KOPT-K1 (cell line): ENCODE measurements around the gene SLC26A5.
A peak's percentile ranks its signal among the peaks of the same experiment; 100 is the strongest.

ENCODE experiments used
- H3K27ac ChIP-seq: fragments of 200-600 bp; sonication (generic); 2 replicates; pipeline ENCODE4 v1.5.1; 2016; ENCODE audit warnings: antibody characterized with exemption, mild to moderate bottlenecking, low read depth, low read length; ENCODE audit not compliant: poor library complexity, severe bottlenecking
- H3K36me3 ChIP-seq: fragments of 200-600 bp; sonication (generic); 2 replicates; pipeline ENCODE4 v1.5.1; 2017; ENCODE audit warnings: antibody characterized with exemption, mild to moderate bottlenecking, low read length, moderate library complexity; ENCODE audit not compliant: insufficient read depth
- H3K9me3 ChIP-seq: fragments of 200-600 bp; sonication (generic); 2 replicates; pipeline ENCODE4 v1.5.1; 2017; ENCODE audit warnings: antibody characterized with exemption, low read length, mild to moderate bottlenecking; ENCODE audit not compliant: insufficient read depth, poor library complexity, severe bottlenecking

The SLC26A5 gene

DNA sequence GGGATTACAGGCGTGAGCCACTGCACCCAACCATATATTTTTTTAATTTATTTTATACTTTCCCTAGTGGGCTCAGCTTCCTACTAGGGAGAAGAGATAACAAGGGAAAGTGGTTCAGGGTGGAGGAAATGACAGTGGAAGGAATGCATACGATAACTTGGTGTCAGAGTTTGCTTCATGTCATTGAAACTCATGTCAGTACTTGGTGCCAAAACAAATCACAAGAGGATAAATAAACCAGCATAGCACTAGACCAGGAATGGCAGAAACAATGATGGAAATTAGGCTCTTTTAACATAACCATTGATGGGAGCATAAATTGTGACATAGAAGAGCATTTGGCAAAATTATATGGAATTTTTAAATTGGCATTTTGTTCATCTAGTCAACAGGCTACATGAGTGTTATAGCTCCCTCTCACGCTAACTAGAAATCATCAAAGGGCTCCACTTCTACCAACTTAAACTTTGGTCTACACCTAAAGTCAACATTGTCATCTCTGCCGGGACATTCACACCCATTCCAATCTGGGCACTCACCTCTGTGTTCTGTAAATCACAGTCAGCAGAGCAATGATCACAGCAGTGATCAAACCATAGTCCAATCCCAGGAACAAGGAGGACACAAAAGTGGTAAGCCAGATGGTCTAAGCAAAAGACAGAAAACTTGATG, 57.4 kb downstream of the SLC26A5 start:
- Histone ChIP-seq H3K9me3 (no peaks in the 10 kb centered on the region), H3K27ac (no peak overlapping the region), H3K36me3 (no peaks in the 10 kb centered on the region)

DNA sequence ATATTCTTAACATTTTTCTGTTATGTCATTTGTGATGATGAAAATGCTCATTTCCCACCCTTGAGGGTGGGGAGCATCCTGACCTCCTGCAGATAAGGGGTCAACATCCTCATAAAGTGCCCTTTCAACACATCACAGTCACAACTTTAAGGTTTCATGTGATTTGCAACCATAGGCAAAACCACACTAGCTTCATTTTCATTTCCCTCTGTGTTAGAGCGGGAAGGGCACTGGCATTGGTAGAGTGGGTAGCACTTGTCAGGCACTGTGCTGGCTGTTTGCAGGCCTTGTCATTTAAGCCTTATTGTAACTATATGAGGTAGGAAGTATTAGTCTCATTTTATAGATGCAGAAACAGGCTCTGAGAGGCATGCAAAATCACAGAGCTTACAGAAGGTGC, 58.8 kb downstream of the SLC26A5 start:
- no peak overlapping the region for H3K27ac ChIP-seq
- no peaks in the 10 kb centered on the region for H3K9me3 ChIP-seq
- no peaks in the 10 kb centered on the region for H3K36me3 ChIP-seq

DNA sequence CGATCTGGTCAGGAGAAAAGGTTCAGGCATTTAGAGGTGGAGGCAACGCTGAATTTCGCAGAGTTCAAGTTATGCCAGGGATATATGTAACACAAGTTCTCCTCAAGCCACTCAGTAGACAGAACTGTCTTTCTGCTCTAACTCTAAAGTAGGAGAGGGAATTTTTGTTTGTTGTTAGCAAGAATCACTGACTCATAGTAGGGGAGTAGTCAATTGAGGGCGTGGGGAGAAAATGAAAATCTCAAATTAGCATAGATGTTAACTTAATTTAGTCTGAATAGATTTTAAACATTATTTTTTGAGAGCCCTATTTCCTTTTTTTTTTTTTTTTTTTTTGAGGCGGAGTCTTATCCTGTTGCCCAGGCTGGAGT, 64.0 kb downstream of the SLC26A5 start:
- Histone ChIP-seq H3K36me3 (no peaks in the 10 kb centered on the region), H3K27ac (no peak overlapping the region), H3K9me3 (no peaks in the 10 kb centered on the region)

DNA sequence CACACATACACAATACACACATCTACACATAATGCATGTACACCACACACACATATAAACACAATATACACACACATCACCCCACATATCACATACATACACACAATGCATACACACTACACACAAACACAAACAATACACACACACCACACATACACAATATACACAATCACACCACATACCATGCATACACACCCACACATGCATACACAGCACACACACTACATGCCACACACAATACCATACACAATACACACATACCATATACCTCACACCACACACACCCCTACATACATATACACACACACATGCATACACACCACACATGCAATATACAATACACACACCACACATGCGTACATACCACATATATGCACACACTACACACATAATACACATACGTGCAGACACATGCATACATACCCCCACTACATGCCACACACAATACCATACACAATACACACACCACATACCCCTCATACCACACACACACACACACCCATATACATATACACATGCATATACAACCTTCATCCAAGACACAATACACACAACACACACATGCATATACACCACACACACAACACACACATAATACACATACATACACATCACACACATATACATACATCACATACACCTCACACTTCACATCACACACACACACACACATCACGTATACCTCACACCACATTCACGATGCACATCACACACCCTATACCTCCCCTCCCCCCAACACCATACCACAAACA, 64.6 kb downstream of the SLC26A5 start:
- Histone ChIP-seq H3K9me3 (no peaks in the 10 kb centered on the region), H3K27ac (no peak overlapping the region), H3K36me3 (no peaks in the 10 kb centered on the region)

DNA sequence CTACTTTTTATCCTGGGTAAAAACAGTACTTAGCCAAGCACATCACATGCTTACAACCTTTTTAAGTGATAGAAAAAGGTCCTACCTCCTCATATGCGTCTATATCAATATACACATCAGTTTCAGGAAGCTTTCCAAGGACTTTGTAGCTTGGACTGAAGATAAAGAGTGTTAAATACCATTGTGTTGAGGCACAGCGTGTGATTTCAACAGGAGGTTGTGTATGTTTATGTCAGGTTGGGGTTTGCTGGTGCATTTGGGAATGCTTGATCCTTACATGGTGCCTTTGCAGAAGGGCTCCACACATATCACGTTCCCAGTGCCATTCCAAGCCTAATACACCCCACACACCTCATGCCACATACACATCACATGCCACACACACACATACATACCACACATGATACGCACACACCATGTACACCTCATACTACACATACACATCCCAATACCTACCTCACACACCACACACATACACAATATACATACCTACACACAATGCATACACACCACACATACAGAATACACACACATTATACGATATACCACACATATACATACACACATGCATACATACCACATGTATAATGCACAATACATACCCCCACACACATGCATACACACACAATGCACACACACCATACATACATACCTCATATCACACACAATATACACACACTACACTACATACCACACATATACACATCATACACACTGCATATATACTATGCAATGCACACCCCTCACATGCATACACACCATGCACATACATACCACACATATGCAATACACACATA, 65.4 kb downstream of the SLC26A5 start:
- no peaks in the 10 kb centered on the region for H3K36me3 ChIP-seq
- H3K27ac ChIP-seq = no peak overlapping the region

DNA sequence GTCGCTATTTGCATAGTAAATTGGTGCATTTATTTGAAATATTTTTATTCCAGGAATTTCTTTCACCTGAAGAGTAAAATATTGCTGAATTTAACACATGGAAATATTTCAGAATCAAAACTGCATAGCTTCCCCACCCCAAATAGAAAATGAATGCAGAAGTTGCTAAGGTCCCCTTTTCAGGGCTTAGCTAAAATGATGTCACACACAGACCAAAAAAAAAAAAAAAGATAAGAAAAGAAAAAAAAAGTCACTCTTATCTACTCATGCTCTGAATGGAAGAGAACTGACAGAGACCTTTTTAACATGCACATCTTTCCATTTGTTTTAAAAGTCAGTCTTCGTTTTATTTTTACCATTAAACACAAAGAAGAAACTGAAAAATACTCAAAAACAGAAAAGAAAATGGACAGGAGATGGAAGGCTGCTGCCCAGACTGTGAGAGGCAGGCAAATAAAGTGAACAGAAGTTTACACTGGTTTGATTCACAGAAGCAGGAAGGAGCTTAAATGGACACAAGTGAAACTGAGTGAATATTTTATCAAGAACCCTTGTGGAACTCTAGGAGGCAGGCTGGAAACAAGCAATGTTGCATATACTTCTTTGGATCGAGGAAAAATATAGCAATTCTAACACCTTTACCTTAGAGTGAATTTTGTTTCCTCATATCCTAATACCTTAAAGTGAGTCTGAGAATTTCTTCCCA, 66.6 kb downstream of the SLC26A5 start:
- Histone ChIP-seq H3K36me3 (no peaks in the 10 kb centered on the region), H3K9me3 (no peaks in the 10 kb centered on the region), H3K27ac (no peak overlapping the region)

More for the DNA sequence above, 65.4 kb downstream of the SLC26A5 start:
- no peaks in the 10 kb centered on the region for H3K9me3 ChIP-seq

DNA sequence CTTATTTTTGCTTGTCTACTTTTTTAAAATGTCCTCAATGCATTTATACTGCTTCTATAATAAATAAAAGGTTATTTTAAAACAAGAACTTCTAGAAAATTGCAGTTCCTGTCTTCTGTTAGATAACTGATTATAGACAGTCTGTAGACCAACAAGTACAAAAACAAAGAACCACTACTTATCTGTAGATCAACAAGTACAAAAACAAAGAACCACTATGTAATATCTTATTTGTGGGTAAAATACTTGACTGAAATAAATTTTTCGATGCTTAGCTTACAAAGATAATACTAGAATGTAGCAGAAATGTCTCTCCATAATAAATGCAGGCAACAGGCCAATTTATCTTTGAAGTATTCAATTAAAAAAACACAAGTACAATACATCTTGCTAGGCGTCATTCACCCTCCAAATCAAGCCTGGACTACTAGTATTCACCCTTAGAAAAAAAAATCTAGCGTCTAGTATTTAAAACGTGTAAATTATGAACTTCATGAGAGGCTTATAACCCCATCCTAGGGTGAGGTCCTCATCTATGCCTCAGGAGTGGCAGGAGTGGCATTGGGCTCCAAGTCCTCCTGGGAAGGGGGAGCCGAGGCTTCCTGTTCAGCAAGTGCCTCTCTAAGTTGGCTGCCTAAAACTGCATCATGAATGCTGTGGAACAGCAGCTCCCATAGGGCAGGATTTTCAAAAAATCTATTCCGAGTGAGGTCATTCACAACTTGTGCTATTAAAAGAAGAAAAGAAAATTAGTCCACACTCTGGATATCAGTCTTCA, 72.0 kb downstream of the SLC26A5 start:
- no peaks in the 10 kb centered on the region for H3K9me3 ChIP-seq
- H3K27ac ChIP-seq = no peak overlapping the region
- H3K36me3 ChIP-seq = peaks cover 18% of the 10 kb centered on the region

DNA sequence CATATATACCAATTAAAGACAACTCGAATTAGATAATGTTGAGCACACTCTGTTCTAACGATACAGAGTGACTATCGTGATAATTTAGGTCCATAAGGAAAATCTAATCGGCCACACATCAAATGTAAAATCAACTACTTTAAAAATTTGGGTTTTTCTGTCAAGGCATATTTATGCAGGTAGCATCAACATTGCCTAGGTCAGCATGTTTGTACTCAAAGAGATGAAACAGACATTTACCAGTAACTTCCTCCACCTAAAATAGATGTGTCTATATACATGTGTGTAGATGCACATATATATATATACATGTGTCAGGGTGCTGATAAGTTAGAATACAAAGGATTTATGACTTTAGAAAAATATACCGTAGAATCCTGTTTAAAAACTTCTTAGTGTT, 76.6 kb downstream of the SLC26A5 start:
- H3K9me3 ChIP-seq = no peaks in the 10 kb centered on the region
- H3K36me3 ChIP-seq = peaks cover 64% of the 10 kb centered on the region
- no peak overlapping the region for H3K27ac ChIP-seq

DNA sequence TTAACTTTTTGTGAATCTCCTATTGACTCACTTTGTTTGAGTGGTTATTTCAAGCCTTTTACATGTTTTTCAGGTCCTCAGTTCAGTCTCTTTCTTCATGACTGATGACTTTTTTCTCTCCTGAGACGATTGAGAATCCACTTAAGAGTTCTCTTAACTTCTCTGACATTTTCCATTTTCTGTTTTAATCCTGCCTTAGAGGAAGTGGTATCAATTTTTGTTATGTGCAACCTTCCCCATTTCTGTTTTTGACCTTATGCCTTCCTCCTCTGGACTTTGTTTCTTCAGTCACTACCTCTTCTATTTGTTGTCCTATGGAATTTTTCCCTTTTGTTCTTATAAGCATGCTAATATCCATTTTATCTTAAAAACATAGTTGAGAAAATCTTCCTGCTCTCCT, 96.2 kb downstream of the SLC26A5 start:
- Histone ChIP-seq H3K9me3 (no peaks in the 10 kb centered on the region), H3K27ac (no peak overlapping the region), H3K36me3 (peaks cover 52% of the 10 kb centered on the region)

DNA sequence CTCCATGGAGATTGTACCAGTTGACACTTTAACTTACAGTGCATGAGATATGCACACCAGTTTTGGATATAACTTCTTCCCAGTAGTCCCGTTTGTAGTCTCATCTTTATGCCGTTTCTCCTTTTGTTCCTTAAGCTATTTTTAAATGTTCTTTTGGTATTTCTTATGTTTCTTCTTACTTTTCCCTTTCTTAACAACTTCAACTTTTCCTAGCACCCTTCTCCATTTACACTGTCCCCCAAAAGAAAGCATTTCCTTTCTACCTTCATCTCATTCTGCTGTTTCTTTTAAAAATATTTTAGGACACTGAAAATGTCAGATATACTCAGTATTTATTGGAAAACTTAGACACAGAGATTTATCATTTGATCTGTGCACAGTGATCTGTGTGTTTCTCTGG, 97.0 kb downstream of the SLC26A5 start:
- Histone ChIP-seq H3K27ac (peak overlapping the region; percentile 79), H3K9me3 (no peaks in the 10 kb centered on the region), H3K36me3 (peaks cover 43% of the 10 kb centered on the region)

DNA sequence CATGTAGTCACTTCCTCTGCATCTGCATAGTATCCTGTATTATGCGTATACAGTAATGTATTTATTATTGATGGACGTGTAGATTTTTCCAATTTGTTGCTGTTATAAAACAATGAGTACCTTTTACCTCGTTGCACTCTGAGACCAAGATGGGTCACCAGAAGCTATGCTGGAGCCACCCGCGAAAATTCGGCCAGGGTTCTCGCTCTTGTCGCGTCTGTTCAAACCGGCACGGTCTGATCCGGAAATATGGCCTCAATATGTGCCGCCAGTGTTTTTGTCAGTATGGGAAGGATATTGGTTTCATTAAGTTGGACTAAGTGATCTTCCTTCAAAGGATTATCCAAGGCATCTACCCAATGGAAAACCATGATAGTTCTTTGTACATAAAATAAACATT, 97.6 kb downstream of the SLC26A5 start:
- no peaks in the 10 kb centered on the region for H3K9me3 ChIP-seq
- H3K27ac ChIP-seq = peak overlapping the region; percentile 79
- peaks cover 38% of the 10 kb centered on the region for H3K36me3 ChIP-seq

DNA sequence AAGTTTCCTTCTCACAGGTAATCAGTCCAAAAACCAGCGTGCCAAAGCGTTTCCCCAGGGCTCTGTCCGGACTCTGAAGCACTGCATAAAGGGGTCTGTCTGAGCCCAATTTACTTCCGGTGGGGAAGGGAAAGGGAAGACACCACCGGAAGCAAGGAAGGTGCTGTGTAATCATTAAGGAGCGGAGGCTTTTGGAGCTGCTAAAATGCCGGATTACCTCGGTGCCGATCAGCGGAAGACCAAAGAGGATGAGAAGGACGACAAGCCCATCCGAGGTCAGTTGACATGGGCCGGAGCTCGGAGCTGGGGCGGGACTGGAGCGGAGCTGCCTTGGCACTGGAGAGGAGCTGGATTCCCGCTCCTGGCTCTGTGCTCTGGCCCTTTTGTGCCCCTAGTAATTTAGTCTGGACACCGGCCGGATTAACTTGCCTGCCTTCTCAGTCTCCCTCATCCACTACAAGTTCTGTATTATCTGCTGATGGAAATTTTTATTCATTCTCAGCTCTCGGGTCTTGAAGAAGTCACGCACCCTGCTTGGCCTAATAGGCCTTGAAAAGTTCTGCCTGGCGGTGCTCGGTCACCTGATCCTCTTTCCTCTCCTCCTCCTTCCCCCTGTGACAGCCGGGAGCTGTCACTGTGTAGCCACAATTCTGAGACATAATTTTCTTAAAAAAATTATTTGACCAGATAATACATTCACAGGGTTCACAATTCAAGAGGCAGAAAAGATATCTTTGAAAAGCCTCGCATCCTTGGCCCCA, 98.3 kb downstream of the SLC26A5 start, which contains the start of gene PSMC2:
PSMC2 (plus strand) TSS at position 137 of the 761 bp plus-strand sequence; CDS start at position 206, 69 bp downstream.
- Histone ChIP-seq H3K36me3 (peaks cover 31% of the 10 kb centered on the region), H3K27ac (peak within 1 kb of the TSS; percentile 79), H3K9me3 (no peaks in the 10 kb centered on the region)

DNA sequence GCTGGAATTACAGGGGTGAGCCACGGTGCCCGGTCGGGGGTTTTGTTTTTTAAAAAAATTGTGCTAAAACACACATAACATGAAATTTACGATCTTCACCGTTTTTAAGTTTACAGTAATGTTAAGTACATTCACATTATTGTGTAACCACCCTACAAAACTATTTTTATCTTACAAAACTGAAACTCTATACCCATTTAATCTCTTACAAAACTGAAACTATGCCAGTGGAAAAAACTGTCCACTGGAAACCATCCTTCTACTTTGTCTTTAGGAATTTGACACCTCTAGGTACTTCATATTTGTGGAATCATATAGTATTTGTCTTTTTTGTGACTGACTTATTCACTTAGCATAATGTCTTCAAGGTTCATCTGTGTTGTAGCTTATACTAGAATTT, 99.6 kb downstream of the SLC26A5 start:
- no peak overlapping the region for H3K27ac ChIP-seq
- no peaks in the 10 kb centered on the region for H3K9me3 ChIP-seq
- H3K36me3 ChIP-seq = peaks cover 26% of the 10 kb centered on the region
